ENCODE measurements around the gene IL12B. TPM values are rescaled to one million over a fixed set of nuclear protein-coding genes. Genes with fewer than 3 reads are reported as not detected.

IL12B gene
- total RNA-seq, 1 experiment from 2014 or later: not detected

GRCh38 chr5:159317849-159318248, 12.4 kb downstream of the IL12B start:
- TF ChIP-seq, protein P1, sequence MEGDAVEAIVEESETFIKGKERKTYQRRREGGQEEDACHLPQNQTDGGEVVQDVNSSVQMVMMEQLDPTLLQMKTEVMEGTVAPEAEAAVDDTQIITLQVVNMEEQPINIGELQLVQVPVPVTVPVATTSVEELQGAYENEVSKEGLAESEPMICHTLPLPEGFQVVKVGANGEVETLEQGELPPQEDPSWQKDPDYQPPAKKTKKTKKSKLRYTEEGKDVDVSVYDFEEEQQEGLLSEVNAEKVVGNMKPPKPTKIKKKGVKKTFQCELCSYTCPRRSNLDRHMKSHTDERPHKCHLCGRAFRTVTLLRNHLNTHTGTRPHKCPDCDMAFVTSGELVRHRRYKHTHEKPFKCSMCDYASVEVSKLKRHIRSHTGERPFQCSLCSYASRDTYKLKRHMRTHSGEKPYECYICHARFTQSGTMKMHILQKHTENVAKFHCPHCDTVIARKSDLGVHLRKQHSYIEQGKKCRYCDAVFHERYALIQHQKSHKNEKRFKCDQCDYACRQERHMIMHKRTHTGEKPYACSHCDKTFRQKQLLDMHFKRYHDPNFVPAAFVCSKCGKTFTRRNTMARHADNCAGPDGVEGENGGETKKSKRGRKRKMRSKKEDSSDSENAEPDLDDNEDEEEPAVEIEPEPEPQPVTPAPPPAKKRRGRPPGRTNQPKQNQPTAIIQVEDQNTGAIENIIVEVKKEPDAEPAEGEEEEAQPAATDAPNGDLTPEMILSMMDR (IDR thresholded peaks at IDR 0.05; ENCODE audit: insufficient read depth in 1 of 2, low read depth in 1 of 2, low read length in 1 of 2, severe bottlenecking in 1 of 2, unreplicated experiment in 1 of 2): no peak
- Mint-ChIP-seq H3K27ac (ENCODE audit: unreplicated experiment) (no peak overlapping the region), H3K27me3 (ENCODE audit: insufficient read depth, unreplicated experiment) (peaks cover 6% of the 10 kb centered on the region), H3K4me3 (ENCODE audit: unreplicated experiment) (no peak overlapping the region), H3K9me3 (ENCODE audit: unreplicated experiment) (no peaks in the 10 kb centered on the region), H3K36me3 (ENCODE audit: insufficient read depth, unreplicated experiment) (no peaks in the 10 kb centered on the region), H3K4me1 (ENCODE audit: low read depth, unreplicated experiment) (no peaks in the 10 kb centered on the region)
- Histone ChIP-seq H3K9me3 (no peaks in the 10 kb centered on the region), H3K4me3 (ENCODE audit: low read depth, low read length) (no peak overlapping the region), H3K4me1 (no peaks in the 10 kb centered on the region), H3K36me3 (ENCODE audit: control insufficient read depth, insufficient read depth, low read length) (no peaks in the 10 kb centered on the region), H3K27me3 (replicated peaks; ENCODE audit: control insufficient read depth, insufficient read depth, low read length) (no peaks in the 10 kb centered on the region)
- BruUV-seq (replicated peaks): no TSS peak
- ChIA-PET CTCF (interaction anchor here (2.9 to 3.0 kb wide), 2 partner anchors 31 to 161 kb away, joined by 20 to 52 read pairs; no protein-coding TSS in a partner anchor), POLR2A (no interaction called here)
- DNase-seq: no peak
- intact Hi-C loops (cut with micrococcal nuclease; ENCODE audit: unreplicated experiment): no loop called here

DNA sequence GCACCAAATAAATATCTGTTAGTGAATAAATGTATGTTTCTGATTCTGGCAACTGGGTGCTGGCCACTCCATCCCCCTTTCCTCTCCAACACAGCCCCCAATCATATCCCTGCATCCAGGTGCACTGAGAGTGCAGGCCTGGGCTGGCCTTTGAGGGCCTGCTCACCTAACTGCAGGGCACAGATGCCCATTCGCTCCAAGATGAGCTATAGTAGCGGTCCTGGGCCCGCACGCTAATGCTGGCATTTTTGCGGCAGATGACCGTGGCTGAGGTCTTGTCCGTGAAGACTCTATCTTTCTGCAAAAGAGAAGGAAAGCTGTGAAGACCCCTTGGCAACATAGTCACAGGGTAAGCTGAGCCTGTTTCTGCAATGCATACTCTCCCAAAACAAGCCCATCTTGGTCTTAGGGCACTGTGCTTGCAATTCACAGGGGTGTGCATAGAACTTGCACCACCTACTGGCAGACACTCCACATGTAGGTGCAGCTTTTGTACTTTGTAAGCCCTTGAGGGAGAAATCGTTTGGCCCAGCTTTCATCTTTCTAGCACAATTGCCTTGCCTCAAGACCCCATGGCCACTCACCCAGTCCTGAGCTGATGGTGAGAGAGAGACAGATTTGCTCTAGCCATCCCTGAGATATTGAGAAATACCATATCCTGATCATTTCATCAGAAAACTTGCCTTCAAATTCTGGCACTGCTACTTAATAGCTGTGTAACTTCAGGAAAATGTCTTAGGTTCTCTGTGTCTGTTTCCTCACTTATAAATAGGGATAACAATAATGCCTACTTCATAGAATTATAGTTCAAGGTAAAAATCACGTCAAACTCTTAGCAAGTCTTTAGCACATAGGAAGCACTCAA, 13.5 kb downstream of the IL12B start:
- peak; percentile 48 to 52 for DNase-seq
- TF ChIP-seq, protein P1 (IDR thresholded peaks at IDR 0.05; ENCODE audit: insufficient read depth in 1 of 2, low read depth in 1 of 2, low read length in 1 of 2, severe bottlenecking in 1 of 2, unreplicated experiment in 1 of 2): peak; percentile 70 to 80
- no peaks in the 10 kb centered on the region for H3K9me3 ChIP-seq
- ChIA-PET POLR2A (interaction anchor here (0.6 kb wide), 1 partner anchor 155 kb away, joined by 3 read pairs; no protein-coding TSS in a partner anchor), CTCF (interaction anchor here (0.7 to 3.0 kb wide), 6 partner anchors 27 to 160 kb away, joined by 3 to 52 read pairs (median 3); no protein-coding TSS in a partner anchor)
- Mint-ChIP-seq H3K4me1 (ENCODE audit: low read depth, unreplicated experiment) (no peaks in the 10 kb centered on the region), H3K27ac (ENCODE audit: unreplicated experiment) (no peak overlapping the region), H3K27me3 (ENCODE audit: insufficient read depth, unreplicated experiment) (peaks cover 6% of the 10 kb centered on the region), H3K4me3 (ENCODE audit: unreplicated experiment) (no peak overlapping the region), H3K9me3 (ENCODE audit: unreplicated experiment) (no peaks in the 10 kb centered on the region), H3K36me3 (ENCODE audit: insufficient read depth, unreplicated experiment) (no peaks in the 10 kb centered on the region)
- intact Hi-C loops (cut with micrococcal nuclease; ENCODE audit: unreplicated experiment): loop anchor here (1.0 kb wide), 2 partner anchors 30 to 159 kb away; no protein-coding TSS in a partner anchor
- BruUV-seq (replicated peaks): no TSS peak
- no peaks in the 10 kb centered on the region for H3K36me3 ChIP-seq (ENCODE audit: control insufficient read depth, insufficient read depth, low read length)
- no peaks in the 10 kb centered on the region for H3K27me3 ChIP-seq (replicated peaks; ENCODE audit: control insufficient read depth, insufficient read depth, low read length)
- H3K4me3 ChIP-seq (ENCODE audit: low read depth, low read length): no peak overlapping the region
- H3K4me1 ChIP-seq: no peaks in the 10 kb centered on the region

DNA sequence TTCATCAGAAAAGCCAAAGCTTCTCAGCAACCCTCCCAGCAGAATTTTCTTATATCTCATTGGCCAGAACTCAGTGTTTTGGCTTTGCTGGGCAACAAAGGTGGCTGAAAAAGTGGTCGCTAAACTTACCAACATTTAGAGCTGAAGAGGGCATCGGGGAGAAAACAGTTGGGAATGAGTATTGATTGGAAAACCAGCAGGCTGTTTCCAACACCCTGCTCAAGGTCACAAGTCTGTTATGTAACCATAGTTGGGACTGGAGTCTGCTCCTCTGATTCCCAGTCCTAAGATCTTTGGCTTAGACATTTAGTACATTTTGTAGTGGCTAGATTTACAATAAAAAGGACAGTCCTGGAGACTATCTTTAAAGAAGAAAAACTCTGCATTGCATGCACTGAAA, 17.1 kb downstream of the IL12B start:
- POLR2A ChIA-PET: no interaction called here
- Mint-ChIP-seq H3K4me3 (ENCODE audit: unreplicated experiment) (no peak overlapping the region), H3K4me1 (ENCODE audit: low read depth, unreplicated experiment) (no peaks in the 10 kb centered on the region), H3K9me3 (ENCODE audit: unreplicated experiment) (no peaks in the 10 kb centered on the region), H3K27me3 (ENCODE audit: insufficient read depth, unreplicated experiment) (peaks cover 15% of the 10 kb centered on the region), H3K27ac (ENCODE audit: unreplicated experiment) (no peak overlapping the region), H3K36me3 (ENCODE audit: insufficient read depth, unreplicated experiment) (no peaks in the 10 kb centered on the region)
- H3K27me3 ChIP-seq (replicated peaks; ENCODE audit: control insufficient read depth, insufficient read depth, low read length): no peaks in the 10 kb centered on the region
- no peak overlapping the region for H3K4me3 ChIP-seq (ENCODE audit: low read depth, low read length)
- no peaks in the 10 kb centered on the region for H3K9me3 ChIP-seq
- intact Hi-C loops (cut with micrococcal nuclease; ENCODE audit: unreplicated experiment): no loop called here
- no TSS peak for BruUV-seq (replicated peaks)
- peaks cover 4% of the 10 kb centered on the region; the same call in 1 of the 2 replicates for H3K4me1 ChIP-seq
- TF ChIP-seq, protein P1 (IDR thresholded peaks at IDR 0.05; ENCODE audit: insufficient read depth in 1 of 2, low read depth in 1 of 2, low read length in 1 of 2, severe bottlenecking in 1 of 2, unreplicated experiment in 1 of 2): no peak
- DNase-seq: no peak
- CTCF ChIA-PET: no interaction called here
- H3K36me3 ChIP-seq (ENCODE audit: control insufficient read depth, insufficient read depth, low read length): no peaks in the 10 kb centered on the region

Data from Caco-2 (cell line).